NCI-H774 (cell line): ENCODE data around the gene METTL14.
"Not testable (repeated sequence)": the region's sequence is repeated elsewhere in the genome, so short reads cannot be mapped to it uniquely, and the experiment has no call there.

Experiments used
- DNase-seq: peaks from one replicate; lab custom pipeline; 2025; lab: John Stamatoyannopoulos, UW

METTL14 gene

DNA sequence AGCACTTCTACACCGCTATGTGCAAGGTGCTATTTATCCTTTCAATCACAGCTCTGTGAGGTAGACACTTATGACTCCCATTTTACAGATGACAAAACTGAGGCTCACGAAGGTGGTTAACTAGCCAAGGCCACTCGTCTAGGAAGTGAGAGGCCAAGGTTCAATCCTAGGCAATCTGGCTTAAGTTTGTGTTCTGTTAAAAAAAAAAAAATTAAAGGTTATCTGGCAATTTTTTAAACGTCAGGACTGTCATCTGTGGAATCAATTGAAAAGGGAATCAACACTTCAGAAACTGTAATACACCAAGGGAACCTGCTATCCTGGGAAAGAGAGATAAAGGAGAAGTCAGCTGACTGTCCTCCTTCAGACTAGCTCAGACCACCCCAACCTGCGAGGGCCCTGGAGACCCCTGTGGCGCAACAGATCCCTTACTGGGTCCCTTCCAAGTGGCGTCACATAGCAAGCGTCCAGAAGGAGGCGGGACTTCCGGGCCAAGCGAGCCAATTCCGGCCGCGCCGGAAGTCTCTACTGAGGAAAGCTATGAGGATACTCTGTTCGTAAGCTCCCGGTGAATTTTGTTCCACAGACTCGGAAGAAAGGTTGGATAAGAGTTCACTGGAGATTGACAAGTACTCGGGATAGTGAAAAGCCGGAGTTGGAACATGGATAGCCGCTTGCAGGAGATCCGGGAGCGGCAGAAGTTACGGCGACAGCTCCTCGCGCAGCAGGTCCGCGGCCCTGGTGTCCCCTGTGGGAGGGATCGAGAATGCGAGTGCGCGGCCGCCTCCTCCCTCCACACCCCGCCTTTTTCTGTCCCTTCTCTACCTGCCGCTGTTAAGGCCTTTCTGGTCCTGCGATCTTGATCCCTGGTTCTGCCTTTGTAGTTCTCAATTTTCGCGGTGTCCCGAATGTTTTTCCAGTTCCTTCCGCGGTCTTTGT, at the start of gene METTL14:
Gene METTL14, plus strand, starts transcription at position 520 of the 939 bp plus-strand sequence. Its CDS starts 143 bp downstream, at position 663.
- DNase-seq: peak; percentile 74

DNA sequence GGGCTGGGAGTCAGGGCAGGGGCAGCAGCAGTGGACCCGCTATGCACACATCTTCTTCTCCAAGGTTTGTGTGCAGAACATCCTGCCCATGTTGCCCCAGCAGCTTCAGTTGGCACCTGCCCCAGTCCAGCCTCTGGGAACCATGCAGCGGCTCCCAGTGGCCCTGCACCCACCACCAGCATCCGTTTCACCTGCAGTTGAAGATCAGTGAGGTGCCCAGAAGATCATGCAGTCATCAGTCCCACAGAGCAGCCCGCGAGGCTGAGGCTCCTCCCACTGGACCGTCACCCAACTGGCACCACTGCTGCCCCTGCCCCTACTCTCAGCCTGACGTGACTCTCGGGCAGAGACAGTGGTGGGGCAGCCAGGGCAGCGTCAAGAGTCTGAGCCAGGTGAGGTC, 49.1 kb upstream of the METTL14 start:
- DNase-seq: not testable (repeated sequence)

DNA sequence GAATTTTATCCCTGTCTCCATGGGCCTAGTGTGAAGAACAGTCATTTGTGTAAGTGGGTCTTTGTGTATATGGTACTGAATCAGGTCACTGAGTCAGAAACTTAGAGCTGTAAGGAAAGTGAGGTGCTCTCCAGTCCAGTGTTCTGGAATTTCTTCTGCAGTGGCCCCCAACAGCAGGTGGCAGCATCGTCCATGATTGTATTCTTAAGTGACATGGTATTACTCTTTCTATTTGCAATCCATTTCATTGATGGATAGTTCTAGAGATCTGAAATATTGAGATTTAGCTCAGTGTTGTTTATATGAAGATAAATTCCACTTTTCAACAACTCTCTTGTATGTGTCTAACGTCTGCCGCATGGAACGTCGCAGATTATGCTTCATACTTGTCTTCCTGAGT, 20.5 kb upstream of the METTL14 start:
- DNase-seq: not testable (repeated sequence)

DNA sequence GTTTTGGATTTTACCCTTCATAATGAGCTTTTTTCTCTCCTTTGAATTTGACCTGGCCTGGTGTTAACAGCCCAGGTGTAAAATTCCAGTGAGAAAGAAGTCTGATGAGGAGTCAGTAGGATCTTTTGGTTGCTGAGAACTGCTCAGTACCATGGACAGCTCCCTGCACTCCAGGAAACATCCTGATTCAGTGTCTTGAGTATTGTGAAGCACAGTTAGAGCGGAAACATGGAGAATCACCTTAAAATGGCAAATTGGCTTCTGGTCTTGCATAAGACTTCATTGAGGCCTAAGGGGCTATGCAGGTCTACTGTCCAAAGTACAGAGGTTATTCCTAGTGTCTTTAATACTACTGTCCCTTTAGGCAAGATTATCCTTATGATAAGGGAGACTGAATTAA, 16.0 kb upstream of the METTL14 start:
- not testable (repeated sequence) for DNase-seq

DNA sequence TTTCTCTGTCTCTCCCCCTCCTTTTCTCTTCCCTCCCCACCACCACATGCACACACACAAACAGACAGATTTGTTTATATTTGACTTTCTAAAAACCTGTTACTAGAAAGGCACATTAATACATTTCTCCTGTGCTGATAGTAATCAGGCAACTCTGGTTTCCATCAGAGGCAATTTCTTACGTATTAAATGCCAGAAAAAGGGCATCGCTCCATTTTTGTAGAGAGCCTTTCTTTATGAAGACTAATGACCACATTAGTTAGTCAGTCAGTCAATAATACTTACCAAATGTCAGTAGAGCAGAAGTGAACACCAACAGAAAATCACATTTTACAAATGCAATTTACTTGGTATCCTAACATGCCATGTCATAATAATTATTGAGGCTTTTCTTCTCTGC, 14.2 kb upstream of the METTL14 start:
- not testable (repeated sequence) for DNase-seq

DNA sequence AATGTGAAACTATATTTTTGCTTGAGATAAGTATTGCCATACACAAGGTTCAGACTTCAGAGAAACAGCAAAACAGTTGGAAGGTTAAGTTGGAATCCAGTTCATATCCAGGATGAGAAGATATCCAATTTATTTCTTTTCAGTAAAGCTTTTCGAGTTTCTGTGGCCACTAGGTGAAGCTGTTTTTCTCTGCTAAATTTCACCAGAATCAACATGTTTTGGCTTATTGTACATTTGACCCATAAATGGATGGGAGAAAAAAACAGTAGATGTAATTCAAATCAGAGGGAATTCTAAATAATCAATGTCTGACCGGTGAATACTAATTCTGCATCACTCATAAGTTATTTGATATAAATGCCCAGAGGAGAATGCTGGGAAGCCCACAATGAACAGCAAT, 9.1 kb upstream of the METTL14 start:
- no peak for DNase-seq

DNA sequence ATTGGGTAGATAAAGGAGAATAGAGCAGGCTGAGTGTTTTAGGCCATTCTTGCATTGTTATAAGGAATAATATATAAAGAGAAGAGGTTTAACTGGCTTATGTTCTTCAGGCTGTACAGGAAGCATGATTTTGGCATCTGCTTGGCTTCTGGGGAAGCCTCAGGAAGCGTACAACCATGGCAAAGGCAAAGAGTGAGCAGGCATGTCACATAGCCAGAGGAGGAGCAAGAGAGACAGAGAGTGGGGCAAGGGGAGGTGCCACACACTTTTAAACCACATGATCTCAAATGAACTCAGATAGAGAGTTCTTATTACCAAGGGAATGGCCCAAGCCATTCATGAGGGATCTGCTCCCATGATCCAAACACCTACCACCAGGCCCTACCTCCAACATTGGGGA, 4.4 kb upstream of the METTL14 start:
- no peak for DNase-seq

DNA sequence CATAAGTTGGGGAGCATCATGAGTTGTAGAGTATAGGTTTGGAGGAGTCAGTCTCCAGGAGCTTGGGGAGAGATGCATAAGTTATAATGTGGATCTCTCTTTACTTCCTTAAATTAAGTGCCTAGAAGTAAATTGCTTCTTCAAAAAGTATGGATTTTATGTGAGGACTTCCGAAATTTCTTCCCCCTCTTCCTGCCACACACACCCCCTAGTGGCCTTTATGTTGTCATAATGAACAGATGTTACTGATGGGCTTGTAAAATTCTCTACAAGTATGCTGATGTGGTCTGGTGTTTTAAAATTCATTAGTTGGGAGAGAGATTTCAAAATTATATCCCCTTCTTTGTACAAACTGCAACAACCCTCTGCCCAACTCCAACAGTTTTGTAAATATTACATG, 2.3 kb upstream of the METTL14 start:
- DNase-seq: no peak

DNA sequence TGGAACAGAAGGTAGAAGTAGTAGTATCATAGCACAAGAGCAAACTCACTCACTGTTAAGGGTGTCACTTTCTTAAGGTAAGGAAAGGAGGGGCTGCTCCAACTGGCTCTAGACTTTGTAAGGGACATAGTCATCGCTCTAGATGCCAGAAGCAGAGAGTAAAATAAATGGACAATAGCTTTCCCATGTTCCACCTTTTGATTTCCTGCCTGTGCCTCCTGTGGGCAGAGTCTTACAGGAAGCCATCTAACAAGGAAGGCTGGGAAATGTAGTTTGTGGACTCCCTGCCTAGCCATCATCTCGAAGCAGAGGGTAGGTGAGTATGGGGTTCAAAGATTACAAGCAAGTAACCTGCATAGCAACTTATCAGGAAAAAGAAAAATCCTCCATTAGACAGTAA, 1.7 kb upstream of the METTL14 start:
- DNase-seq: no peak

DNA sequence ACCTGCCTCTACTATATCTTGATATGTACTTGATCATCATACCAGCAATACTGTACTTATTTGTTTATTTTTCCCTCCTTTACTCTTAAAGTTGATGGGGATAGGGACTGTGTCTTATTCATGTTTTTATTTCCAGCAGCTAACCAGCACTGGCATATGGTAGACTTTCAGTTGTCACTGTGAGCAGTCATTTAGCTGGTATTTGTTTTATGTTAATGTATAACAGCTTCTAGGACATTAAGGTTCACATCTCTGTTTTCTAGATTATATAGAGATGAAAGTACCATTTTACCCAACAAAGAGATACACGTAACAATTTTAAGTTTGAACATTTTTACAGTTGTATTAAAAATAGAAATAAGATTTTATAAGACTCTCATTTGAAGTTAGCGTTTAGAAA, 17.9 kb downstream of the METTL14 start:
- no peak for DNase-seq

DNA sequence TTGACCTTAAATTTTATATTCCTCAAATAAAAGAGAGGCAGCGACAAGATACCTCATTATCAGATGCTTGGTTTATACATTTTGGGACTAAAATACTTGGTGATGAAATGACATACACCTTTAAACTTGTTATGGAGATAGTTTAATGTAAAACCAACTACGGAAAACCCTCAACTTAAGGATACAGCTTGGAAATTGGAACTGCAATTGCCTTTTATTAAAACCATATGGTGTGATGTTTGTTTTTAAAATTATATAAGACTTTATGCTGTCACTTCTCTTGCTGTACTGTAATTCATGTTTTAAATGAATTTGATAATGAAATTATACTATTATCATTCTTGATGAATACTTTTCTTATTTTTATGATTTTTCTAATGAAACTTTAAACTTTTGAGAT, 25.9 kb downstream of the METTL14 start:
- no peak for DNase-seq

DNA sequence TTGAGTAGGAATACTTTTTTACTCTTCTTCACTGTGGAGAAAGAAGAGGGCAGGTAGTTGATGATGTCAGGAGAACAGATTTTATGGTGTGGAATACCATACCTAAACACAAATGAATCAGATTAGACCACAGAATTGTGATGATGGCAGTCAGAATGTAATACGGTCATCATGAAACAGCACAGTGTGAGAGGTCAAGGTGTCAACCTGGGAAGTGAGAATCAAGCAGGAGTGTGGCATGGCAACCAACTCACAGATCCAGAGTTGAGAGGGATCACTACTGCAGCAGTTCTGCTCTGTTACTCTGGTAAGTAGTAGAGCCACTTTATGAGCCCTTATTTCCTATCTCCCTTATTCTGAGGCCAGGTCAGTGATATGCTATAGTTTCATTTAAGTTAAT, 27.7 kb downstream of the METTL14 start:
- no peak for DNase-seq

DNA sequence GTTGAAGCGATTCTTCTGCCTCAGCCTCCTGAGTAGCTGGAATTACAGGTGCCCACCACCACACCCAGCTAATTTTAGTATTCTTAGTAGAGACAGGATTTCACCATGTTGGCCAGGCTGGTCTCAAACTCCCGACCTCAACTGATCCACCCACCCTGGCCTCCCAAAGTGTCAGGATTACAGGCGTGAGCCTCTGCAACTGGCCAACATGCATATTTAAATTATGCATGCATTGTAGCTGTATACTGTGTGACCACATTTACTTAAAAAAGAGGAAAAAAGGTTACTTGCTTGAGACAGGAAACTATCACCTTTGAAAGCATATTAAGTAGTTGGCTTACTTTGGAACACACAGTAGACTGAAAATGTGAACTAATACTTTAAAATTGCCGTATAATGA, 29.5 kb downstream of the METTL14 start:
- DNase-seq: no peak

DNA sequence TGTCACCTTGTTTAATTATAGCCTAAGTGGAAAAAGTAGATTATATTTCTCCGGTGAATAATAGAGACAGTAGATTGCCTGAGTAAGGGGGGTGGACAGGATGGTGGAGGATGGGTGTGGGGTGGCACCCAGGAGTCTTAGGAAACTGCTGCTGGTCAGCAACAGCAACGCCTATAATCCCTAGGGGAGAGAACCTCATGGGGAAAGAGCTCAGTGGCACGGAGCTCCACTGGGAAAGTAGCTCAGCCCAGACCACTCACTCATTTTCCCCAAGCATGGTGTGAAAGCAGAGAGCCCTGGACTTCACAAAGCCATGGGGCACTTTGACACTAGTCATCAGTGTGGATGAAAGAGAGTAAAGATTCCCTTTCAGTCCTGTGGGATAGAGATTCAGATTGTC, 31.1 kb downstream of the METTL14 start:
- DNase-seq: no peak

DNA sequence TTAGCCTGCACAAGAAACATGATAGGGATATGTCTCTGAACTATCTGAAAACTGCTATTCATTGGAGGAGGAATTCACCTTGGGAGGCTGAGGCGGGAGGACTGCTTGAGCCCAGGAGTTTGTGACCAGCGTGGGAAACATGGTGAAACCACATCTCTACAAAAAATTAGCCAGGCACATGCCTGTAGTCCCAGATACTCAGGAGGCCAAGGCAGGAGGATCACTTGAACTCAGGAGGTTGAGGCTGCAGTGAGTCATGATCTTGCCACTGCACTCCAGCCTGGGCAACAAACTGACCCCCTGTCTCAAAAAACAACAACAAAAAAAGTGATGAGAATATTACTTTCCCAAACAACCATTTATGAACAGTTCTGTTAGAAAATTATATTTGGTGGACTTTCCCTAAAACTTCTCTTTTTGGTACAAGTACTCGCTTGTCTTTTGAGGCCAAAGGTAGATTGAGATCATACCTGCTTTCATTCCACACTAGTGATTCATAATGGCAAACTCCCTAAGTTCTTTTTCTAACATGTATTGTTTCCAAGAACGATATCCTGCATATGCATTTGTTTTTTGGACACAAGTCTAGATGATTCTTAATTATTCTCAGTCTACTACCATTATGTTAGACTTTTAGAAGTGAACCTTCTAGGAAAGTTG, 33.4 kb downstream of the METTL14 start:
- DNase-seq: no peak

DNA sequence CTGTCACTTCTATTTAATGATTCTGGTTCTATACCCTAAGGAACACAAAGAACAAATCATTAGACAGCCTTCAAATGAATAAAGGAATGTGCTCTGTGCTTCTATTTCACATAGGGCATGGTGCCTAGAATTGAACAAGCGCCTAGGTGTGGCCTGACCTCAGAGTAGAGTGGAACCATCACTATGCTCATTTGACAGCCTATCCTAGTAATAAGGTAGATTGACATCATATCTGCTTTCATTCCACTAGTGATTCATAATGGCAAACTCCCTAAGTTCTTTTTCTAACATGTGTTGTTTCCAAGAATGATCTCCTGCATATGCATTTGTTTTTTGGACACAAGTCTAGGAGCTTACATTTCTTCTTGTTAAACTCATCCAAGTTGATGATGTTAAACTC, 36.6 kb downstream of the METTL14 start:
- no peak for DNase-seq

DNA sequence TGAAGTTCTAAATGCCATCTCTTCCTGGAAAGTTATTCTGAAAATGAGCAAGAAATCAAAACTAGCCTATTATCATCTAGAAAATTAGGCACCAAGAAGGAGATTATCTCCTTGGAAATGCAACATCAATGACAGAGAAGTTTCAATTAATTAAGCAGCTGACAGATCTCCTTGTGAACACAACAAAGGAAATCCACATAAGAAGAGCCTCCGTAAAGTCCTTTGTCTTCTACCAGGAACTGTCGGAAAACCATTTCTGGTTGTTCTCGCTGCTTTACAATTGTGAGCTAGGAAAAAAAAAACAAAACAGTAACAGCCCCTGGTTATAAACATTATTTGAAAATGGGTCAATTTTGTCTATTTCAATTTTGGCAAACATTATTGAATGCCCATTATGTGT, 38.2 kb downstream of the METTL14 start:
- DNase-seq: no peak

DNA sequence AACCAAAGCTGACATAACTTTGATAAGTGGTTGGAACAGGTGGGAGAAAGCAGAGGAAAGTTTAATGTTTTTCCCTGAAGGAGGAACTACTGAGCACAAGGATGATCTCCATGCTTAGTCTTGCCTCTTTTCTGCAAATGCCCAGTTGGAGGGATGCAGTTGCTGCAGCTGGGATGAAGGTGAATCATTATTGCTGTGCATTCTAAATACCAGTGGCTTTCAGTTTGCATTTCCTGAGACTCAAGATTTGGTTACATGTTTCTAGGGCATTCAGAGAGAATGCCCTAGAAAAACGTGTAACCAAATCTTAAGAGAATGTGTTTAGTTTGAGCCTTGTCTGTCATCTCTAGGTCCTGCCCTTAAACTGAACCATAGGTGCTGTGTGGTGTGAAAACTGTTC, 42.2 kb downstream of the METTL14 start:
- DNase-seq: no peak

DNA sequence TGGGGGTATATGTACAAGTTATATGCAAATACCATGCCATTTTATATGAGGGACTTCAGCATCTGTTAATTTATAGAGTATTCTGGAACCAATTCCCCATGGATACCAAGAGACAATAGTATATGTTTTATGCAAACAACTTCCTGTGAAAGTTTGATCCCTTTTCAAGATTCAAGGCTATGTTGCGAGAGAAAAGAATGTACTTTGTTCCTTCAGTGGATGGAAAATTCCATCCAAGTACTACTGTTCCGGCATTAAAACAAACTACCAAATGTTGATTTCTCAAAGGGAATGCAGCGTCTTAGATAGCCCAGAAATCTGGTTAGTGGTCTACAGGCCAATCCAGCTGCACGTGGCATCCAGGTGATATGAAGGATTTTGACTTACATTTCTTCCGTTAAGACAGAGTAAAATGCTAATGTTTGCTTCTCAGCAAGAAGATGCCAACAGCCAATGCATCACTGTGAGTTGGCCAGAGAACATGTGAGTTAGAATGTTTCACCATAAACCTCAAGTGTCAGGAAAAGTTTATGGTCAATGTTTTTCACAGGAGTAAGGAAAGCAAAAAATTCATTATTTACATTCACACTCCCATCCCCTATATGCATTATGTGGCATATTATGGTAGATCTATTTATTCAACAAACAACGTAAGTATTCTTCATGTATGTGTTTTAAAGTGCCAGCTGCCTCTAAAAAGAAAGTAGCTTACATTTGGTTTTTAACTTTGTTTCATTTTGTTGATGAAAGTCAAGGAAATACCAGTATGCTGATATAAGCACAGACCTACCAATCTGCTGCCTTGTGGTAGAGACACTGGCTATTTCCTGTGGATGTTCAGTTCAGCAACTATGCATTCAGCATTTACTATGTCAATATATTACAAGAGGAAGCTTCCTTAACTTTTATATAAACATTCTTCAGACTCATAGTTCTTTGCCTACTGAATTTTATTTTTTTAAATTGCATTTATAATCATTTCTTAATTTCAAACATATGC, 44.4 kb downstream of the METTL14 start:
- DNase-seq: no peak

DNA sequence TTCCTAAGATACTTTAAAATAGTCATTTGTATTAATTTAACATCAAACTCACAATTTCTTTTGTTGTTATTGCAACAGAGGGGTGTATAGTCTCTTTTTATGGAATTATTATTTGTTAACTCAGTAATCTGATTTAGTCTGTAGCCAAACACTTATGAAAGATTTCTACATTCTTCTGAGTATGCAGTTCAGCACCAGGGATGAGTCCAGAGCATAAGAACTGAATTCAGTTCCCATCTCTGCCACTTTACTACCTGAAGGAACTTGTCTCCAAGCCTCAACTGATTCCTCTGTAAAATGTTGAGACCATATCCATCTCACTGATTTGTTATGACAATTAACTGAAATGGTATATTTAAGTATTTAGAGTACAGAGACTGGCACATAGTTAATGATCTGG, 45.5 kb downstream of the METTL14 start:
- DNase-seq: no peak

DNA sequence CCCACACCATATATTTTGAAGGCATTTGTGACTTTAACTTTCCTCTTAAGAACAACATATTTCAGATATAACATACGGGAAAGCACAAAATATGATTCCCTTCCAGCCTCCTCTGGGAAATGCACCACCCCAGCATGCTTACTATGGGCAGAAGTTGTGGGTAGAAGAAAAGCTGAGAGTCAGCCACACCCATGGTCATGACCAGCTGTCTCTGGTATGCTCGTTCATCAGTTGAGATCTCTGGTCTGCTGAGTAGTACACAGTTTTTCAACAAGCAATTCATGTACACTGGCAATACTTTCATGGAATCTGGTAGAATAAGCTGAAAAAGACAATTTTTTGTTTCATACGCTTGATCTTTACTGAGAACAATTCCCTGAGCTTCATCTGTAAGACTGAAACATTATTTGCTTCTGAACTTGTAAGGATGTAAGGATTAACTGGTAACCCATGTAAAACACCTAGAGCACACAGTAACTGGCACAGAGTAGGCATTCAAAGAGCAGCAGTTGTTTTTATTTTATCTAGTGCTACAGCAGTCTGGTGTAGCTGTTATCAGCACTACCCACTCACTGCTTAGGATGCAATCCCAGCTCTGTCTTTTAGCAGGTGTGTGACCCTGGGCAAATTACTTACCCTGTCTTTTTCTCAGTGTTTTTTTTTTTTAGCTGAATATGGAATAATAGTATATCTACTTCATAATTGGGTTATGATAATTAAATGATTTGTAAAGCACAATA, 47.6 kb downstream of the METTL14 start:
- DNase-seq: no peak
